ENCODE results near the gene ADCYAP1R1.

Gene ADCYAP1R1

DNA sequence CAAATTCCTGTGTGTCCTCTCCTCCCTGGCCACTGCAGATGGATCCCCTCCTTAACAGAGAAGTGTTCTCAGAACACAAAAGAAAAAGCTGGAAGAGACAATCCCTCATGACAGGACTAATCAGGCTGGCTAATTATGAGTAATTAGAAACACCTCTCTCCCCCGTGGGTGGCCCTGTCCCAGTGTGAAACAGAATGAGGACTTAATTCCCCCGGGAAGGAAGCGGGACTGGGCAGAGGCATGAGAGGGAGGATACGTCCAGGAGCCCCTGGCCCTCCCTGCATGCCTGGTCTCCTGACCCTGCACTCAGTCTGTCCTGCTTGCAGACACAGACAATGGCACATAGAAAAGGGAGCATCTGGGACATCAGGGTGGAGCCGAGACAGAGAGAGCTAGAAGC is 7.6 kb upstream of the ADCYAP1R1 start:
- no peak for TF ChIP-seq CTCF (IDR thresholded peaks at IDR 0.05)
- no peaks in the 10 kb centered on the region for H3K9me3 Mint-ChIP-seq
- peaks cover 14% of the 10 kb centered on the region for H3K4me1 Mint-ChIP-seq
- no peak for DNase-seq
- H3K27ac Mint-ChIP-seq = no peak overlapping the region
- H3K27me3 Mint-ChIP-seq (ENCODE audit: low read depth, poor library complexity) = peaks cover 41% of the 10 kb centered on the region
- H3K4me3 Mint-ChIP-seq = no peak overlapping the region
- H3K36me3 Mint-ChIP-seq (ENCODE audit: low read depth) = no peaks in the 10 kb centered on the region

DNA sequence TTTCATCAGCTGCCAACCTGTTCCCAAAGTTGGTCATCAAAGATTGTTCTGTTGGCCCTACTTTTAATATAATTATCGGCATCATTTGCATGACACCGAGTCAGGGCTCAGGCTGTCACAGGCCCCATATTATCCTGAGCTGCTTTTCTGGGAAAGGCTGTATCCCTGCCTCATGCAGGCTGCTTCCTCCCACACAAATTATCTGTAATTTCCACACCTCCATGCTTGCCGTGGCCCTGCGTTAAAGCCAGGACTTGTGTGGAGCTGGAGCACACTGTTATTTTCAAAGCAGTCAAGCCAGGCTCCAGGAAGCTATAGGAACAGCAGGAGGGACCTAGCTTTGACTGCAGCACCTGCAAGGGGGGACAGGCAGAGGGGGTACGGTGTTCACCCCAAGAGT is 5.4 kb upstream of the ADCYAP1R1 start:
- no peak overlapping the region for H3K4me3 Mint-ChIP-seq
- H3K4me1 Mint-ChIP-seq = peaks cover 16% of the 10 kb centered on the region
- no peaks in the 10 kb centered on the region for H3K9me3 Mint-ChIP-seq
- H3K36me3 Mint-ChIP-seq (ENCODE audit: low read depth) = no peaks in the 10 kb centered on the region
- peaks cover 42% of the 10 kb centered on the region for H3K27me3 Mint-ChIP-seq (ENCODE audit: low read depth, poor library complexity)
- no peak overlapping the region for H3K27ac Mint-ChIP-seq
- DNase-seq = no peak
- TF ChIP-seq CTCF (IDR thresholded peaks at IDR 0.05) = no peak

DNA sequence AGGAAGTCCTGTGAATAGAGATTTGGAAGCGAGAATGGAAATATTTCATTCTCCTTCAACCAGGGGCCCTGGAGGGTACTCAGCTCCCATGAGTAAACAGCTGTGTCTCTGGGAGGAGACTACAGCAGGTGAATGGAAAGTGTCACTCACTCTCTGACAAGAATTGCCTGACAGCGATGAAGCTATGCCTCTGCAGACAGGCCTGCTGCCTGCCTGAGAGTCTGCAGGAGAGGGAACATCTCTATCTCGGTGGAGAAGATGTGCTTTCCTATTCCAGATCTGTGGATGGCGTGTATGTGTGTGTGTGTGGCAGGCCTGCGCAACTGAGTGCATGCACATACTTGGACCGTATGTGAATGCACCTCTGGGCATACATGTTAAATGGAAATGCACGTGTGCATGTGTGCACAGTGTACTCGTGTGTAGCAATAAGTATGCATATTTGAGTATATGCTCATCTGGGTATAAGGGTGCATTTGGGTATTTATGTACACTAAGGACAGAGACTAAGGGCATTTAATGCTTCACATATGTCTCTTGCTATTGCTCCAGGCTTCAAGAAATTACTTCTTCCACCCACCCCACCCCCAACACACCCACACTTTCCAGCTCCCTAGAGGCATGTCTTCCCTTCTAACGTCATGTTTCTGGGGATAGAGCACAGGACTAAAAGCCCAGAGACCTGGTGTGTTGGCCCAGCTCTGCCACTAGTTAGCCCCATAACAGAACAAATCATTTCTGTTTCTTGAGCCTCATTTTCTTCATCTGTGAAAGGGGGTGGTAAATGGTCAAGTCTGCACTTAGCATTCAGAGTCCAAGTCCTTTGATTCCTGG is 4.6 kb upstream of the ADCYAP1R1 start:
- H3K27me3 Mint-ChIP-seq (ENCODE audit: low read depth, poor library complexity) = peaks cover 36% of the 10 kb centered on the region
- no peak for TF ChIP-seq CTCF (IDR thresholded peaks at IDR 0.05)
- no peaks in the 10 kb centered on the region for H3K36me3 Mint-ChIP-seq (ENCODE audit: low read depth)
- no peak overlapping the region for H3K27ac Mint-ChIP-seq
- no peaks in the 10 kb centered on the region for H3K9me3 Mint-ChIP-seq
- DNase-seq = no peak
- H3K4me1 Mint-ChIP-seq = peaks cover 17% of the 10 kb centered on the region
- H3K4me3 Mint-ChIP-seq = no peak overlapping the region

- H3K4me1 Mint-ChIP-seq = peaks cover 5% of the 10 kb centered on the region
- no peak overlapping the region for H3K4me3 Mint-ChIP-seq
- H3K27ac Mint-ChIP-seq = no peak overlapping the region
- H3K27me3 Mint-ChIP-seq (ENCODE audit: low read depth, poor library complexity) = peaks cover 46% of the 10 kb centered on the region
- H3K9me3 Mint-ChIP-seq = no peaks in the 10 kb centered on the region
- DNase-seq = no peak
- no peak for TF ChIP-seq CTCF (IDR thresholded peaks at IDR 0.05)
- no peaks in the 10 kb centered on the region for H3K36me3 Mint-ChIP-seq (ENCODE audit: low read depth)
These were observed 2.9 kb upstream of the ADCYAP1R1 start for GRCh38 chr7:31049005-31049765.

GRCh38 chr7:31052487-31052840 is 356 bp downstream of the ADCYAP1R1 start:
- Mint-ChIP-seq H3K4me3 (peak overlapping the region; percentile 75), H3K9me3 (no peaks in the 10 kb centered on the region), H3K27me3 (ENCODE audit: low read depth, poor library complexity) (peaks cover 71% of the 10 kb centered on the region), H3K27ac (no peak overlapping the region), H3K4me1 (peaks cover 5% of the 10 kb centered on the region), H3K36me3 (ENCODE audit: low read depth) (no peaks in the 10 kb centered on the region)
- TF ChIP-seq CTCF (IDR thresholded peaks at IDR 0.05) = no peak
- no peak for DNase-seq

All from nephron progenitor cell (in vitro differentiated cells).